Neural crest cell (in vitro differentiated cells): ENCODE results near the gene UBQLN1. TPM values are rescaled to one million over a fixed set of nuclear protein-coding genes. Genes with fewer than 3 reads are reported as not detected.

Experiments
- DNase-seq: peaks from one replicate; pipeline ENCODE4 v3.0.0; 2021; ENCODE audit warnings: low read depth, mixed read lengths, low spot score
- H3K27ac Mint-ChIP-seq: one replicate; pipeline ENCODE4 v1.8.0; 2021; ENCODE audit warnings: mild to moderate bottlenecking, mixed read lengths; ENCODE audit not compliant: unreplicated experiment
- H3K27me3 Mint-ChIP-seq: 2 replicates; pipeline ENCODE4 v1.8.0; 2021; ENCODE audit warnings: low read depth, mild to moderate bottlenecking, mixed read lengths
- H3K36me3 Mint-ChIP-seq: 2 replicates; pipeline ENCODE4 v1.8.0; 2021; ENCODE audit warnings: low read depth, mild to moderate bottlenecking, mixed read lengths
- H3K4me1 Mint-ChIP-seq: 2 replicates; pipeline ENCODE4 v1.8.0; 2021; ENCODE audit warnings: mixed read lengths
- H3K4me3 Mint-ChIP-seq: one replicate; pipeline ENCODE4 v1.8.0; 2021; ENCODE audit warnings: mild to moderate bottlenecking, mixed read lengths
- H3K9me3 Mint-ChIP-seq: 2 replicates; pipeline ENCODE4 v1.8.0; 2021; ENCODE audit warnings: mixed read lengths
- CTCF ChIP-seq: fragments of 200-600 bp; sonication (generic); conservative IDR thresholded peaks from 2 replicates; pipeline ENCODE4 v1.5.0; 2021; ENCODE audit warnings: antibody characterized with exemption, mild to moderate bottlenecking
- total RNA-seq: library from RNA; stranded (reverse); gene quantifications from 2 replicates; pipeline ENCODE4 v1.2.1, GENCODE V29; 2021

The UBQLN1 gene
- total RNA-seq, 1 donor from 2014 or later: 109 TPM

GRCh38 chr9:83633676-83634075 is 74.1 kb downstream of the UBQLN1 start:
- no peak overlapping the region for H3K27ac Mint-ChIP-seq
- no peak for TF ChIP-seq CTCF
- no peaks in the 10 kb centered on the region for H3K9me3 Mint-ChIP-seq
- H3K4me1 Mint-ChIP-seq: peaks cover 25% of the 10 kb centered on the region
- no peak for DNase-seq
- H3K36me3 Mint-ChIP-seq: peaks cover 5% of the 10 kb centered on the region
- H3K4me3 Mint-ChIP-seq: no peak overlapping the region
- H3K27me3 Mint-ChIP-seq: no peaks in the 10 kb centered on the region

GRCh38 chr9:83633255-83633654 is 74.5 kb downstream of the UBQLN1 start:
- Mint-ChIP-seq H3K36me3 (peaks cover 5% of the 10 kb centered on the region), H3K27ac (no peak overlapping the region), H3K27me3 (no peaks in the 10 kb centered on the region), H3K4me1 (peaks cover 25% of the 10 kb centered on the region), H3K9me3 (no peaks in the 10 kb centered on the region), H3K4me3 (no peak overlapping the region)
- DNase-seq: no peak
- TF ChIP-seq CTCF: no peak

- peak; percentile 9 for DNase-seq
- Mint-ChIP-seq H3K9me3 (no peaks in the 10 kb centered on the region), H3K27ac (no peak overlapping the region), H3K4me3 (peak overlapping the region; percentile 70), H3K36me3 (peaks cover 5% of the 10 kb centered on the region), H3K27me3 (no peaks in the 10 kb centered on the region), H3K4me1 (peaks cover 25% of the 10 kb centered on the region)
- no peak for TF ChIP-seq CTCF
These were observed 76.8 kb downstream of the UBQLN1 start for GRCh38 chr9:83630938-83631457.

GRCh38 chr9:83629433-83630104 is 78.2 kb downstream of the UBQLN1 start:
- Mint-ChIP-seq H3K27ac (peak overlapping the region; percentile 46), H3K36me3 (peaks cover 5% of the 10 kb centered on the region), H3K27me3 (no peaks in the 10 kb centered on the region), H3K4me1 (peaks cover 25% of the 10 kb centered on the region), H3K9me3 (no peaks in the 10 kb centered on the region), H3K4me3 (no peak overlapping the region)
- DNase-seq: no peak
- no peak for TF ChIP-seq CTCF

- H3K27me3 Mint-ChIP-seq: no peaks in the 10 kb centered on the region
- no peaks in the 10 kb centered on the region for H3K9me3 Mint-ChIP-seq
- H3K36me3 Mint-ChIP-seq: peaks cover 7% of the 10 kb centered on the region
- peak overlapping the region; percentile 15 for H3K4me3 Mint-ChIP-seq
- no peak overlapping the region for H3K27ac Mint-ChIP-seq
- TF ChIP-seq CTCF: no peak
- H3K4me1 Mint-ChIP-seq: peaks cover 34% of the 10 kb centered on the region
- no peak for DNase-seq
These were observed 79.2 kb downstream of the UBQLN1 start for GRCh38 chr9:83628540-83628939.
